HCEC 1CT (cell line): ENCODE results near the gene SLK.

Experiments
- DNase-seq: peaks from one replicate; pipeline ENCODE4 v3.0.0-alpha.2; 2017

Gene SLK

GRCh38 chr10:104057717-104058116, 90.8 kb downstream of the SLK start:
- no peak for DNase-seq

- no peak for DNase-seq
Measured at GRCh38 chr10:104059364-104059763, 92.4 kb downstream of the SLK start.

DNA sequence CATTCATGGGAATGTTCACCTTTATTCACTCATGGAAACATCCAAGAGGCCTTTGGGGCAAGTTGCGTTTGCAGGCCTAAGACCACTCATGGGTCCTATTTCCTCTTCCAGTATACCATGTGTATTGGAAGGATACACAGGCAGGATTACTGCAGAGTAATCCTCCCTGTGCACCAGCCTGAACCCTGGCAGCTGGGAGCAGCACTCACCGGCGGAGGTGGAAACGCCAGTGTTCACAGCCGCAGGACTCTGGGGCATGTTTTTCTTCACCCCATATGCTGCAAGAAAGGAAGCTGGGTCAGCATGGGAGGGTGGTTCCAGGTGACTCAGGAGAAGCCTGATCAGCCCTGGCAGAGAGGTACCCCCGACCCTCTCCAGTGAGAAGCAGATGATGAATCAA, 94.3 kb downstream of the SLK start:
- no peak for DNase-seq

DNA sequence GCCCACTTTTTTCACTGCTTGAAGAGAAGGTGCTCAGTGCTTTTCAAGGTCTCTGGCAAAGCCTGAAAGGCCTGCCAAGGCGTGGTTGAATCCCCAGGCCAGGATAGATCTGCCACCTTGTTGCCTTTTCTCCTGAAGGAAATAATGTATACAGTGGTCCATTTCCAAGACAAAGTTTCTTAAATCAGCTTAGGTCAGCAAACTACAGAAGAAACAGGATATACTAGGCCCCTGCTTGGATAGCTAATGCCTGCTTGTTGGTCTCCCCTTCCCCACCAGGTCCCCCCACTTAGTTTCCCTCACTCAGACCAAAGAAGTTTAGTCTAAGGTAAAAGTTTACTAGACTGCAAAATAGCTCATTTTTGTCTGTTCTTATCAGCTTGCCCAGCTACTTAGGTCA, 98.8 kb downstream of the SLK start:
- DNase-seq, result no peak

DNA sequence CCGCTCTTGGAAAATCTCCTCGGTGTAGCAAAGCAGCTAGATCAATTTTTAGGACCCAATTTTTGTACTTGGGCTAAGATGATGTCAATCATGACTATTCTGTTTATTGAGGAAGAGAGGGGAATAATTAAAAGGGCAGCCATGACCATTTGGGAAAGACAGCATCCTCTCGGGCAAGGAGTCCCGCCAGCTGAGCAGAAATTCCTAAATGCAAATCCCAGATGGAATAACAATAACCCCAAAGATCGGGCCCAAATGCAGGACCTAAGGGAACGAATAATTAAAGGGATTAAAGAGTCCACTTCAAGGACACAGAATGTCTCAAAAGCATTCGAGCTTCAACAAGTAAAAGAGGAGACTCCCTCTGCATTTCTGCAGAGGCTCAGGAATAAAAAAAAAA, 100.0 kb downstream of the SLK start:
- no peak for DNase-seq

GRCh38 chr10:104067525-104067924, 100.6 kb downstream of the SLK start:
- DNase-seq, result no peak

GRCh38 chr10:104069613-104070012, 102.7 kb downstream of the SLK start:
- no peak for DNase-seq

GRCh38 chr10:104072786-104073185, 105.8 kb downstream of the SLK start:
- DNase-seq, result no peak

GRCh38 chr10:104074505-104074904, 107.6 kb downstream of the SLK start:
- no peak for DNase-seq

GRCh38 chr10:104076743-104077160, 109.8 kb downstream of the SLK start:
- DNase-seq, result no peak

- no peak for DNase-seq
Measured at GRCh38 chr10:104077247-104077646, 110.3 kb downstream of the SLK start.

DNA sequence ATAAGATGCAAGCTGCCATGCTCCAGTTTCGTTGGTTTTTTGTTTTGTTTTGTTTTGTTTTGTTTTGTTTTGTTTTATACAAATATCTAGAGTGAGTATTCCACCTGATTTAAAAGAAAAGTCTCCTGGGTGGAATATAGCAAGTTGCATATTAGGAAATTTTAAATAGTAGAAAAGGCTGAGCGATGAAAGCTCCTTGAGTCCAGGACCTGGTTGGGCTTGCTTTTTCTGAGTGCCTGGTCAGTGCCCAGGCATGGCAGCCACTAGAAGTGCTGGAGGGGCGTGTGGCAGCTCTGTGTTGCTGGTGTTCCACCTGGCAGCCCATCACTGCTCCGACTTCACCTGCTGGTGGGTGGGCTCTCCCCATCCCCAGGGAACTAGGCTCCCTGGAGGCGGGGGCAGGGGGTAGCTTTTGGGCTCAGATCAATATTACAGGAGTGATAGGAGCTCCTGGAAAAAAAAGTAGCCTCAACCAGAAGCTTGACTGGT, 110.8 kb downstream of the SLK start:
- DNase-seq, result no peak
